Fibroblast of villous mesenchyme (primary cell): Measurements from ENCODE around the gene MVK. TPM values are rescaled to one million over a fixed set of nuclear protein-coding genes. Genes with fewer than 3 reads are reported as not detected.

ENCODE experiments used
- DNase-seq: peaks from one replicate; pipeline ENCODE4 v3.0.0-alpha.2; 2010; ENCODE audit warnings: low read depth
- H3K4me3 ChIP-seq: 2 replicates; pipeline ENCODE4 v1.5.1; 2011; ENCODE audit warnings: low read depth, mild to moderate bottlenecking, low read length
- total RNA-seq: library from RNA; depleted of rRNA; stranded (reverse); fragments of >200 nt; gene quantifications from 2 replicates; pipeline ENCODE4 v1.2.3, GENCODE V29; 2012
- TF ChIP-seq, protein P1 (sequence below): IDR thresholded peaks from 2 replicates; pipeline ENCODE4 v1.5.1; 2012; ENCODE audit warnings: low read depth, mild to moderate bottlenecking, low read length; ENCODE audit not compliant: insufficient read depth

The MVK gene
- total RNA-seq, 1 donor = 29.8 TPM

DNA sequence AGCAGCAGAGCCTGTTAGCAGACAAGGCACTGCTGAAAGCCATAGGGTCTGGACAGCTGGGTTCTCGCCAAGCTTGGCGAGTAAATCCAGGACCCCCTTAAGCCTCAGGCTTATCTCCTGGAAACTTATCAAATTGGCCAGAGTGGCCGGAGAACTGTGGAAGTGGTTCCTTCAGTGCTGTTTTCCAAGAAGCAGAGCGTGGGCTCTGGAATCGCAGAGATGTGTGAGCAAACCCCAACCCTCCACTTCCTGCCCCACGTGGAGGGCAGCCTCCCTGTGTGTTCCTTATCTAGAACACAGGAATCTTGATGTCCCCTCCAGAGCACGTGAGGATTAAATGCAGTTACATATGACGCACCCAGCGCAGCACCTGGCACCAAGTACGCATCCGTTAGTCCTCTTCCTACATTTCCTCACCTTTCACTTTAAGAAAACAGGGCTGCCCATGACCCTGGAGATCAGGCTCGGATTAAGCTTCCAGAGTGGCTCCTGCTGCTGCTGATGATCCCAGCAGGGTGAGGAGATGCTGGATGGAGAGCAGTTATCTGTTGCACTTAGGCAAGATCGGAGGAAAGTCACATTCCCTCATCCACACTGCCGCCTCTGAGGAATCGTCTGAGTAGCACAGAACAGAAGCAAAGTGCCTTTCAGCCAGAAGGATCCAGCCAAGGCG lies 35.3 kb upstream of the MVK start:
- no peak overlapping the region for H3K4me3 ChIP-seq
- TF ChIP-seq, protein P1, sequence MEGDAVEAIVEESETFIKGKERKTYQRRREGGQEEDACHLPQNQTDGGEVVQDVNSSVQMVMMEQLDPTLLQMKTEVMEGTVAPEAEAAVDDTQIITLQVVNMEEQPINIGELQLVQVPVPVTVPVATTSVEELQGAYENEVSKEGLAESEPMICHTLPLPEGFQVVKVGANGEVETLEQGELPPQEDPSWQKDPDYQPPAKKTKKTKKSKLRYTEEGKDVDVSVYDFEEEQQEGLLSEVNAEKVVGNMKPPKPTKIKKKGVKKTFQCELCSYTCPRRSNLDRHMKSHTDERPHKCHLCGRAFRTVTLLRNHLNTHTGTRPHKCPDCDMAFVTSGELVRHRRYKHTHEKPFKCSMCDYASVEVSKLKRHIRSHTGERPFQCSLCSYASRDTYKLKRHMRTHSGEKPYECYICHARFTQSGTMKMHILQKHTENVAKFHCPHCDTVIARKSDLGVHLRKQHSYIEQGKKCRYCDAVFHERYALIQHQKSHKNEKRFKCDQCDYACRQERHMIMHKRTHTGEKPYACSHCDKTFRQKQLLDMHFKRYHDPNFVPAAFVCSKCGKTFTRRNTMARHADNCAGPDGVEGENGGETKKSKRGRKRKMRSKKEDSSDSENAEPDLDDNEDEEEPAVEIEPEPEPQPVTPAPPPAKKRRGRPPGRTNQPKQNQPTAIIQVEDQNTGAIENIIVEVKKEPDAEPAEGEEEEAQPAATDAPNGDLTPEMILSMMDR = no peak
- peak; percentile 79 for DNase-seq

DNA sequence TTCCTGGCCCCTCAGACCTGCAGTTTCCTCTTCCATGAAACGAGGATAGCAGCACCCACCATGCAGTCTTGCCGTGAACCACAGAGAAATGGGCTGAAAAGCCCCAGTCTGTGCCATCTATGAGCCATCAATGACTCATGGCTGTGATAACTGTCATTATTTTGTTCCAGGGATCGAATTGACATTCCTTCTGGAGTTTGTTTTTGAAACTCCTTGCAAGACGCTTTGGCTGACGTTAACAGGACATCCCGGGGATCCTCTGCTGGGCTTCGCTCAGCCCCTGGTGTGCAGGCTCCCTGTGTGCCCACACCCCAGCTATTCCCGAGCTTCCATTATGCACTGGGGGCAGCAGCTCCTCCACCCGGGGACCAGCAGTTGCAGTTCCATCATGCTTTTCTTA lies 34.1 kb upstream of the MVK start:
- no peak overlapping the region for H3K4me3 ChIP-seq
- peak; percentile 54 for DNase-seq
- TF ChIP-seq, protein P1 = no peak

DNA sequence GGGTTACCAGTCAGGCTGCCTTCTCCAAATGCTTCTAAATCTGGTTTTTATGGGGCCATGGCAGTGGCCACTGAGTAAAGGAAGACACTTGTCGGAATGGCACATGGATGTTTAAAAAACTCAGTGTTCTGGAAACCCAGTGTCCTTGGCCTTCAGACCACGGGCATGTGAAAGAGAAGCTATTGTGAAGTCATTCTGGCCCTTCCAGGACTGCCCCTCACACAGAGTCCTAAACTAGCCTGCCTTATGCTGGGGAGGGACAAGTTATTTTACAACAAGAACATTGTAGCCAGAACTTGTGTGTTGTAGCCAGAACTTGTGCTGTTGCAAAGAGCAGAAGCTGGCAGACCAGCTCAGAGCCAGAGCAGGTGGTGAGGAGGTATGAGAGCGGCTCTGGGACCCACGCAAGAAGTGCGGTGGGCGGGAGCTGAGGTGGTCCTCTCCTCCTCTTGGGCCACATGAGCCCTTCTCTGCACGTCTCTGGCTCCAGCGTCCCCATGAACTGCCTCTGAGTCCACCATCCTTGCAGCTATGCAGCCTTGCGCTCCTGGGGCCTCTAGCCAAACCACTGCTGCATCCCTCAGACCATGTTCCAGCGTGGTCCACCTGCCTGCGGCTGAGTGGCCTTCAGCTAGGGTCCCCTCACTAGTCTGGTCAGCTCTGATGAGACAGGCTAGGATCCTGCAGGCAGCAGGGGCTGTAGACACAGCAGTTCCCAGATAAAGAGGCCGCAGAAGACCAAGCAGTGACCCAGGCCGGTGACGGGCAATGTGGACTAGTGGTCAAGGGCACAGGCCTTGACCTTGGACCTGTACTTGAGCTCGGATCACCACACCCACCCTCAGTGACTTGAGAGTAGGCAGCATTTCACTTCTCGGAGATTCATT lies 32.8 kb upstream of the MVK start:
- TF ChIP-seq, protein P1 = no peak
- no peak overlapping the region for H3K4me3 ChIP-seq
- DNase-seq = no peak

DNA sequence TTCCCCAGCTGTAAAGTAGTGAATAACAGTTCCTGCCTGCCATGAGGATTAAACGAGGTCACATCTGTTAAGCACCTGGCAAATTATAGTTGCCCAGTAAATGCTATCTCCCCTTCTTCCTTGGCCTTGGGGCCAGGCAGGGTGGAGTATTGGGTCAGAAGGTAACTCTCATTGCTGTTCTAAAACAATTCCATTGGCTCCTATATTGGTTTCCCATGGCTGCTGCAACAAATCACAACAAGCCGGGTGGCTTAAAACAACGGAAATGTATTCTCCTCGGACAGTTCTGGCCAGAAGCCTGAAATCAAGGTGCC lies 32.2 kb upstream of the MVK start:
- no peak overlapping the region for H3K4me3 ChIP-seq
- TF ChIP-seq, protein P1 = no peak
- DNase-seq = peak; percentile 47

DNA sequence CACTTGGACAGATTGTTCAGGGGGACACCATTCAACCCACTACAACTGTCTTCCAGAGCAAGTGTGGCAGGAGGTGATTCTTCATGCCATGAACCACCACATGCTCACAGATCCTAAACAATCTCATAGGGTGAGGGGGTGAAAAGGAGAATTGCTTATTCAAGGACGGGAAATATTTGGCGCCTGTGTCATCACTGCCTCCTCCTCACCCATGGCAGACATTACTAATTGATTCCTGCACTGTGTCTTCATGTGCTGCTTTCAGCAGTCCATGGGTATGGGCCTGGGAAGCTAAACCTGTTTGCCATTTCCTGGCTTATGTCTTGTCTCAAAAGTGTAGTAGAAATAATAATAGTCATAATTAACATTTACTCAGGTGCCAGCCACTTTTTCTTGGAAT lies 31.6 kb upstream of the MVK start:
- no peak for DNase-seq
- H3K4me3 ChIP-seq = no peak overlapping the region
- TF ChIP-seq, protein P1 = no peak

DNA sequence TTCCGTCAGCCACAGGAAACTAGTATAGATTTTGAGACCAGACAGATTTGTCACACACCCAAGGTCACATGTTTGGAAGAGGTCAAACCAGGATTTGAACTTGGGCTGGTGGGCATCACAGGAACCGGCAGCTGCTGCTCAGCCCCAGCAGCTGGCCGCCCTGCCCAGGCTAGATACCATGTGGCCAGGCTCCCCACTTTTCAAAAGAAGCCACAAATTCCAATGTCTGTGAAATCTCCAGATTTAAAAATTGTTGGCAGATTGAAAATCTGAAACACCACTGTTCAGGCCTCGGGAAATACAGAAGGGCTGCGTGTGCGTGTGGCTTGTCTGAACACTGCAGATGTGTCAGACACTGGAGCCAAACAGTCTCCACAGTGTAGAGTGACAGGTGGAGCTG lies 30.7 kb upstream of the MVK start:
- no peak overlapping the region for H3K4me3 ChIP-seq
- DNase-seq = no peak
- TF ChIP-seq, protein P1 = no peak
